ENCODE data around the gene PALLD.

Gene PALLD

DNA sequence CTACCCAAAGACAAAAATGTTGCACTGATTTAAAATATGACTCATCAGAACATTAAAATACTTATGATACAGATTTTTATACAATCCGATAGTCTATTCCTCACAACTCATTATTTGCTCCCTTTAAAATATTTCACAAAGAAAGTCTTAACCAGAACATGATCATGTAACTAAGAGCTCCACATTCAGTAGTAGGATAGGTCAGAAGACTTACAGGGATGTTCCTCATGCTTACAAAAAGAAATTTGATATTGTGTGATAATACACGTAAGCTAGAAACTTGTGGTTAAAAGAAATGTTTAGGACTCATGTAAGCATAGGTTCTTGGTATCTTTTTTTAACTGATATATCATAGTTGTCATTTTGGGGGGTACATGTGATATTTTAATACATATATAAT is 235.9 kb downstream of the PALLD start:
- H3K9me2 ChIP-seq (replicated peaks; ENCODE audit: insufficient read depth, low read length) = no peaks in the 10 kb centered on the region
- H3K27me3 ChIP-seq (replicated peaks; ENCODE audit: insufficient read depth, low read length) = no peaks in the 10 kb centered on the region
- no peak overlapping the region for H3K27ac ChIP-seq (ENCODE audit: low read length)
- H3K9ac ChIP-seq (ENCODE audit: low read length) = no peak overlapping the region
- H3F3A ChIP-seq (ENCODE audit: insufficient read depth, low read length) = no peaks in the 10 kb centered on the region
- no peak overlapping the region for H3K4me2 ChIP-seq (ENCODE audit: low read depth, low read length)
- no peaks in the 10 kb centered on the region for H3K36me3 ChIP-seq (replicated peaks; ENCODE audit: insufficient read depth, low read length)
- no peaks in the 10 kb centered on the region for H3K79me2 ChIP-seq (ENCODE audit: low read length)
- DNase-seq = no peak
- no peak overlapping the region for H2AFZ ChIP-seq (ENCODE audit: low read length)
- no peaks in the 10 kb centered on the region for H3K9me3 ChIP-seq (replicated peaks; ENCODE audit: insufficient read depth, low read length)
- H3K4me1 ChIP-seq (ENCODE audit: low read length) = no peaks in the 10 kb centered on the region
- TF ChIP-seq, protein P1, sequence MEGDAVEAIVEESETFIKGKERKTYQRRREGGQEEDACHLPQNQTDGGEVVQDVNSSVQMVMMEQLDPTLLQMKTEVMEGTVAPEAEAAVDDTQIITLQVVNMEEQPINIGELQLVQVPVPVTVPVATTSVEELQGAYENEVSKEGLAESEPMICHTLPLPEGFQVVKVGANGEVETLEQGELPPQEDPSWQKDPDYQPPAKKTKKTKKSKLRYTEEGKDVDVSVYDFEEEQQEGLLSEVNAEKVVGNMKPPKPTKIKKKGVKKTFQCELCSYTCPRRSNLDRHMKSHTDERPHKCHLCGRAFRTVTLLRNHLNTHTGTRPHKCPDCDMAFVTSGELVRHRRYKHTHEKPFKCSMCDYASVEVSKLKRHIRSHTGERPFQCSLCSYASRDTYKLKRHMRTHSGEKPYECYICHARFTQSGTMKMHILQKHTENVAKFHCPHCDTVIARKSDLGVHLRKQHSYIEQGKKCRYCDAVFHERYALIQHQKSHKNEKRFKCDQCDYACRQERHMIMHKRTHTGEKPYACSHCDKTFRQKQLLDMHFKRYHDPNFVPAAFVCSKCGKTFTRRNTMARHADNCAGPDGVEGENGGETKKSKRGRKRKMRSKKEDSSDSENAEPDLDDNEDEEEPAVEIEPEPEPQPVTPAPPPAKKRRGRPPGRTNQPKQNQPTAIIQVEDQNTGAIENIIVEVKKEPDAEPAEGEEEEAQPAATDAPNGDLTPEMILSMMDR (IDR thresholded peaks at IDR 0.05; ENCODE audit: low read length) = no peak
- TF ChIP-seq EZH2 (optimal IDR thresholded peaks at IDR 0.05; ENCODE audit: low read depth, low read length) (no peak), EZH2phosphoT487 (IDR thresholded peaks at IDR 0.05; ENCODE audit: low read length) (no peak)
- H4K20me1 ChIP-seq (ENCODE audit: insufficient read depth, low read length) = no peaks in the 10 kb centered on the region
- no peak overlapping the region for H3K4me3 ChIP-seq (ENCODE audit: low read length)

DNA sequence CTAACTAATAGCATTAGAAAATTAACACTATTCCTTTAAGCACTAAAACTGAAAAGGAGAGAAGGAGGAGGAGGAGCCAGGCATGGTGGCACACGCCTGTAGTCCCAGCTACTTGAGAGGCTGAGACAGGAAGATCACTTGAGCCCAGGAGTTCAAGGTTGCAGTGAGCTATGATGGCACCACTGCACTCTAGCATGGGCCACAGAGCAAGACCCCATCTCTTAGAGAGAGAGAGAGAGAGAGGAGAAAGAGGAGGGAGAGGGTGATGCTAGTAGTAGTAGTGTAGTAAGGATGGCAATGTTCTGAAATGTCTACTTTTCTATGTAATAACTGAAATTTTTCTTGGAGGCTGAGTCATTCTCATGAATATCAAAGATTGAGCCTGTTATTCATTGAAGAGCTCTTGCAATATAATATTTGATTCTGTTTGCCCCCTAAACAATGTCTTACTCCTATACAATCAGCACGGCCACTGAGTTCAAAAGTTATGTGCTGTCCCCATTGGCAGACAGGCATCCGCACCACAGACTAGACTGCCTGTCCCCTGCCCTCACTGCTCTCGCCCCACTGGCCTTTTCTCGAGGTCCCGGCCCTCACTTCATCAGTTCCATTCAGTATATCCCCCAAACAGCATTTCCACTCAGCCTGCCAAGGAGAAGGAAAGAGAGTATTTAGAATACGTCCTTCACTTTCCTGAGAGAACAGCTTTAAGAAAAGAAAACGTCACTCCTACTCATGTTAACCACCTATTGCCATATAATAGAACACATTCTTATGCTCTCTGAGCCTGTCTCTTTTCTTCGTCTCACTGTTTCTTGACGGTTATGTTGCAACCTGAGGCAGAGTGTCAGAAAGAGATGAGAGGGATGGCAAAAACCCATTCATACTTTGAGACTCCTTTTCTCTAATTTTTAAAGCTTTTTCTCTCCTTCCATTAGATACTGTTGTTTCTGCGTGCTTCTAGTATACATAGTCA is 238.1 kb downstream of the PALLD start:
- Histone ChIP-seq H3K9me2 (replicated peaks; ENCODE audit: insufficient read depth, low read length) (no peaks in the 10 kb centered on the region), H3K79me2 (ENCODE audit: low read length) (no peaks in the 10 kb centered on the region), H3F3A (ENCODE audit: insufficient read depth, low read length) (no peaks in the 10 kb centered on the region), H3K9me3 (replicated peaks; ENCODE audit: insufficient read depth, low read length) (no peaks in the 10 kb centered on the region), H3K27me3 (replicated peaks; ENCODE audit: insufficient read depth, low read length) (no peaks in the 10 kb centered on the region), H2AFZ (ENCODE audit: low read length) (no peak overlapping the region), H3K4me3 (ENCODE audit: low read length) (no peak overlapping the region), H3K27ac (ENCODE audit: low read length) (no peak overlapping the region), H3K36me3 (replicated peaks; ENCODE audit: insufficient read depth, low read length) (no peaks in the 10 kb centered on the region), H3K4me1 (ENCODE audit: low read length) (no peaks in the 10 kb centered on the region), H4K20me1 (ENCODE audit: insufficient read depth, low read length) (no peaks in the 10 kb centered on the region), H3K4me2 (ENCODE audit: low read depth, low read length) (no peak overlapping the region), H3K9ac (ENCODE audit: low read length) (no peak overlapping the region)
- DNase-seq = no peak
- TF ChIP-seq, protein P1 (IDR thresholded peaks at IDR 0.05; ENCODE audit: low read length) = no peak
- TF ChIP-seq EZH2 (optimal IDR thresholded peaks at IDR 0.05; ENCODE audit: low read depth, low read length) = no peak
- TF ChIP-seq EZH2phosphoT487 (IDR thresholded peaks at IDR 0.05; ENCODE audit: low read length) = no peak

DNA sequence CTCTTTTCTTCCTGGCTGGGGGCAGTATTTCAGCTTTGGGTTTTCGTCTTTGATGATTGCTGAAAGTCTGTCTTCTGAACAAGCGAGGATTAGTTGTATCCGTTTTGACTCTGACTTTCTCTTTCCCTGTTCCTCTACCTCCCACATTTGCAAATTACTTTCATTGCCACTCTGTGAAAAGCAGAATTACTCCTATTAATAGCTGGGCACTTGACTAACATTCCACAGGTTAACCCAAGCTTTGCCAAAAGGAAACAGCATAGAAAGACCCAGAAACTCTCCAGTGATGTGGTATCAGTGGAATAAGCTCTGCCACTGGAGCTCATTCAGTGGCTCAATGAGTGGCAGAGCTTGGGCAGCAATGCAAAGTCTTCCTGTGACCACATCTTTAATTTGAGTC is 238.9 kb downstream of the PALLD start:
- H2AFZ ChIP-seq (ENCODE audit: low read length) = no peak overlapping the region
- H3K27ac ChIP-seq (ENCODE audit: low read length) = no peak overlapping the region
- no peaks in the 10 kb centered on the region for H3K4me1 ChIP-seq (ENCODE audit: low read length)

More for the DNA sequence above, 238.9 kb downstream of the PALLD start:
- Histone ChIP-seq H3K79me2 (ENCODE audit: low read length) (no peaks in the 10 kb centered on the region), H3K9me3 (replicated peaks; ENCODE audit: insufficient read depth, low read length) (no peaks in the 10 kb centered on the region), H4K20me1 (ENCODE audit: insufficient read depth, low read length) (no peaks in the 10 kb centered on the region), H3K9me2 (replicated peaks; ENCODE audit: insufficient read depth, low read length) (no peaks in the 10 kb centered on the region), H3K27me3 (replicated peaks; ENCODE audit: insufficient read depth, low read length) (no peaks in the 10 kb centered on the region), H3K9ac (ENCODE audit: low read length) (no peak overlapping the region), H3K36me3 (replicated peaks; ENCODE audit: insufficient read depth, low read length) (no peaks in the 10 kb centered on the region), H3F3A (ENCODE audit: insufficient read depth, low read length) (no peaks in the 10 kb centered on the region), H3K4me3 (ENCODE audit: low read length) (no peak overlapping the region), H3K4me2 (ENCODE audit: low read depth, low read length) (no peak overlapping the region)
- TF ChIP-seq, protein P1 (IDR thresholded peaks at IDR 0.05; ENCODE audit: low read length) = no peak
- no peak for TF ChIP-seq EZH2 (optimal IDR thresholded peaks at IDR 0.05; ENCODE audit: low read depth, low read length)
- no peak for TF ChIP-seq EZH2phosphoT487 (IDR thresholded peaks at IDR 0.05; ENCODE audit: low read length)
- DNase-seq = no peak
